D721Med (cell line): ENCODE data around the gene MSMO1.

Source experiments
- DNase-seq: peaks from one replicate; pipeline ENCODE4 v3.0.0; 2011; ENCODE audit warnings: low spot score; ENCODE audit not compliant: insufficient read length
- FAIRE-seq: peaks from 2 replicates; lab custom pipeline; 2011; peaks lifted over from hg19 to GRCh38; lab: Jason Lieb, UNC
- CTCF ChIP-seq: IDR thresholded peaks from 2 replicates; pipeline ENCODE4 v1.5.1; 2012; ENCODE audit warnings: mild to moderate bottlenecking, control low read depth; ENCODE audit not compliant: insufficient read depth; ENCODE audit errors: missing control alignments

The MSMO1 gene

GRCh38 chr4:165325732-165326512 lies 1.5 kb upstream of the MSMO1 start:
- DNase-seq (no peak), FAIRE-seq (peak; percentile 29)
- no peak for TF ChIP-seq CTCF

- TF ChIP-seq CTCF = no peak
- FAIRE-seq (no peak), DNase-seq (no peak)
Observed at GRCh38 chr4:165326831-165327210, 648 bp upstream of the MSMO1 start.

GRCh38 chr4:165328101-165328425 lies 594 bp downstream of the MSMO1 start:
- TF ChIP-seq CTCF = no peak
- FAIRE-seq = no peak
- DNase-seq = no peak

- no peak for DNase-seq
- no peak for FAIRE-seq
- TF ChIP-seq CTCF = no peak
Observed at GRCh38 chr4:165328708-165329107, 1.2 kb downstream of the MSMO1 start.

GRCh38 chr4:165330071-165330470 lies 2.6 kb downstream of the MSMO1 start:
- DNase-seq (no peak), FAIRE-seq (no peak)
- no peak for TF ChIP-seq CTCF

- FAIRE-seq = no peak
Observed at GRCh38 chr4:165330666-165331065, 3.2 kb downstream of the MSMO1 start.

More at GRCh38 chr4:165330666-165331065, 3.2 kb downstream of the MSMO1 start:
- no peak for DNase-seq
- TF ChIP-seq CTCF = no peak
